ENCODE measurements around the gene ZC3H13.

ZC3H13 gene

GRCh38 chr13:46071590-46072249, 19.2 kb upstream of the ZC3H13 start:
- no peak overlapping the region for H3K4me3 ChIP-seq (ENCODE audit: low read depth, low read length)
- in situ Hi-C loops (cut with HindIII; ENCODE audit: low sequenced_read_pairs): no loop called here
- no peak for TF ChIP-seq CTCF (IDR thresholded peaks at IDR 0.05; ENCODE audit: low read depth, low read length, missing control alignments)
- no peak for DNase-seq (ENCODE audit: low read depth)

DNA sequence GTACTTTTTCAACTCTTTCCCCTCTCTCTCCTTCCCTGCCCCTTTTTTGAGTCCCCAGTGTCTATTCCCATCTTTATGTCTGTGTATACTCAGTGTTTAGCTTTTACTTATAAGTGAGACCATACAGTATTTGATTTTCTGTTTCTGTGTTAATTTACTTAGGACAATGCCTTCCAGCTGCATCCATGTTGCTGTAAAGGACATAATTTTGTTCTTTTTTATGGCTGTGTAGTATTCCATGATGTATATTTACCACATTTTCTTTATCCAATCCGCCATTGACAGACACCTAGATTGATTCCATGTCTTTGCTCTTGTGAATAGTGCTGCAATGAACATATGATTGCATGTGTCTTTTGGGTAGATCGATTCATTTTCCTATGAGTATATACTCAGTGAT, 10.7 kb upstream of the ZC3H13 start:
- no peak overlapping the region for H3K4me3 ChIP-seq (ENCODE audit: low read depth, low read length)
- in situ Hi-C loops (cut with HindIII; ENCODE audit: low sequenced_read_pairs): no loop called here
- no peak for TF ChIP-seq CTCF (IDR thresholded peaks at IDR 0.05; ENCODE audit: low read depth, low read length, missing control alignments)
- no peak for DNase-seq (ENCODE audit: low read depth)

- DNase-seq (ENCODE audit: low read depth): no peak
- in situ Hi-C loops (cut with HindIII; ENCODE audit: low sequenced_read_pairs): no loop called here
- no peak for TF ChIP-seq CTCF (IDR thresholded peaks at IDR 0.05; ENCODE audit: low read depth, low read length, missing control alignments)
- H3K4me3 ChIP-seq (ENCODE audit: low read depth, low read length): no peak overlapping the region
Observed at GRCh38 chr13:46062185-46062584, 9.6 kb upstream of the ZC3H13 start.

GRCh38 chr13:46059405-46059804, 6.9 kb upstream of the ZC3H13 start:
- in situ Hi-C loops (cut with HindIII; ENCODE audit: low sequenced_read_pairs): no loop called here
- H3K4me3 ChIP-seq (ENCODE audit: low read depth, low read length): no peak overlapping the region
- TF ChIP-seq CTCF (IDR thresholded peaks at IDR 0.05; ENCODE audit: low read depth, low read length, missing control alignments): no peak
- no peak for DNase-seq (ENCODE audit: low read depth)

GRCh38 chr13:46058268-46058667, 5.7 kb upstream of the ZC3H13 start:
- DNase-seq (ENCODE audit: low read depth): no peak
- TF ChIP-seq CTCF (IDR thresholded peaks at IDR 0.05; ENCODE audit: low read depth, low read length, missing control alignments): no peak
- in situ Hi-C loops (cut with HindIII; ENCODE audit: low sequenced_read_pairs): no loop called here
- H3K4me3 ChIP-seq (ENCODE audit: low read depth, low read length): no peak overlapping the region

DNA sequence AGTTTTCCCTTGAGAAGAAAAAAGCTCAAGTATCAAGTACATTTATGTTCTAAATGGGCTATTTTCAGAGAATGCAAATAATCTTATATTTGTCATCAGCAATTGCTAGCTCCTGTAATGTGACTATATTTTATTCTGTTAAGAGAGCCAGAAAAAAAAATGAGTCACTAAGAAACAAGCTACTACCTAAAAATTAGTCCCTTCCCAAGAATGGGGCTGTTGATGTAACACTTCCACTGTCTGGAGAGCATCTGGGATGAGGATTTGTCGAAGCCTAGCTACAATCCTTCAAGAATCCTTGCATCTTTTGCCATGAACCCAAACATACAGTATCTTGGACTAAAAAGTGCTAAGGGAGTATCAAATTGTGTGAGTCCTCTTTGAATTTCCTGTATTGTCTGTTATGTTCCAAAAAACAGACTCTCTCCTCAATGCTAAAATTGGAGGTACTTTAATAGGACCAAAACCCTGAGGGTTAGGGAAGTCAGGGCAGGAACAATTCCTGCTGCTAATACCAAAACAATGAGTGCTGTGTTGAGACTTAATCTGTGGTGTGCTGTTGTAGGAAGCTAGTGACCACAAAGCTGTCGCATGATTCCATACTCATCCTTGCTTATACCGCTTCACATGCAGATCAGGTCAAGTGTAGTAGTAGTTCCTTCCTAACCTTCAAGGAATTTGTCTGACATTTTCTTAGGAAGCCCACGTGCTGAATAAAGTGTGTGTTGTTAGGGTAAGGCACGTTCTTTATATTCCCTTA, 4.9 kb upstream of the ZC3H13 start:
- in situ Hi-C loops (cut with HindIII; ENCODE audit: low sequenced_read_pairs): no loop called here
- DNase-seq (ENCODE audit: low read depth): no peak
- no peak overlapping the region for H3K4me3 ChIP-seq (ENCODE audit: low read depth, low read length)
- TF ChIP-seq CTCF (IDR thresholded peaks at IDR 0.05; ENCODE audit: low read depth, low read length, missing control alignments): no peak

Measured in astrocyte of the cerebellum (primary cell).